ENCODE measurements around the gene KCNJ6.

GRCh38 chr21:37799211-37800056 is 116.8 kb downstream of the KCNJ6 start:
- no peak for TF ChIP-seq EZH2phosphoT487 (IDR thresholded peaks at IDR 0.05; ENCODE audit: borderline replicate concordance, low read depth, low read length)
- TF ChIP-seq CTCF (conservative IDR thresholded peaks at IDR 0.05; ENCODE audit: low read length), result no peak
